HFF-Myc (cell line): ENCODE data around the gene GAK.
A peak's percentile ranks its signal among the peaks of the same experiment; 100 is the strongest.
"Not testable (repeated sequence)": the region's sequence is repeated elsewhere in the genome, so short reads cannot be mapped to it uniquely, and the experiment has no call there.

Source experiments
- DNase-seq: peaks from one replicate; pipeline ENCODE4 v3.0.0-alpha.2; 2011; ENCODE audit warnings: low read depth; ENCODE audit errors: extremely low read depth
- H3K4me3 ChIP-seq: replicated peaks from 2 replicates; pipeline ENCODE4 v1.5.1; 2011; ENCODE audit warnings: low read depth, mild to moderate bottlenecking, control low read depth, low read length
- CTCF ChIP-seq: IDR thresholded peaks from 2 replicates; pipeline ENCODE4 v1.5.1; 2012; ENCODE audit warnings: mild to moderate bottlenecking, low read depth, low read length, control low read depth; ENCODE audit errors: missing control alignments

The GAK gene

GRCh38 chr4:946517-947471 lies 14.7 kb upstream of the GAK start:
- TF ChIP-seq CTCF = no peak
- no peak for DNase-seq
- no peak overlapping the region for H3K4me3 ChIP-seq

GRCh38 chr4:946103-946450 lies 14.0 kb upstream of the GAK start:
- no peak for DNase-seq
- no peak overlapping the region for H3K4me3 ChIP-seq
- TF ChIP-seq CTCF = no peak

- no peak for DNase-seq
- no peak for TF ChIP-seq CTCF
Measured at GRCh38 chr4:945274-946102, 13.4 kb upstream of the GAK start.

GRCh38 chr4:939508-939907 lies 7.4 kb upstream of the GAK start:
- not testable (repeated sequence) for H3K4me3 ChIP-seq, DNase-seq

More at GRCh38 chr4:945274-946102, 13.4 kb upstream of the GAK start:
- H3K4me3 ChIP-seq = no peak overlapping the region

GRCh38 chr4:932713-933070 lies 576 bp upstream of the GAK start:
- no peak for DNase-seq
- no peak for TF ChIP-seq CTCF
- peak overlapping the region; percentile 96 for H3K4me3 ChIP-seq

GRCh38 chr4:931194-931959 lies 739 bp downstream of the GAK start:
- no peak for TF ChIP-seq CTCF
- DNase-seq = no peak
- peak overlapping the region; percentile 96 for H3K4me3 ChIP-seq
